HG02870 (cell line): ENCODE results near the gene SOX11.
"Not testable (repeated sequence)": the region's sequence is repeated elsewhere in the genome, so short reads cannot be mapped to it uniquely, and the experiment has no call there.

Experiments used
- ATAC-seq: cut with Tn5 transposase; IDR thresholded peaks from one replicate; pipeline ENCODE4 v1.9.1; 2021; ENCODE audit warnings: mild to moderate bottlenecking, moderate library complexity; ENCODE audit not compliant: unreplicated experiment

The SOX11 gene

GRCh38 chr2:5691985-5692529, at the start of gene SOX11:
SOX11 (plus strand) TSS chr2:5692384; CDS start chr2:5692722, 338 bp downstream.
- no peak for ATAC-seq

- ATAC-seq, result not testable (repeated sequence)
These were observed 39.5 kb upstream of the SOX11 start for GRCh38 chr2:5652734-5653133.

GRCh38 chr2:5653756-5654155, 38.4 kb upstream of the SOX11 start:
- ATAC-seq, result not testable (repeated sequence)

- ATAC-seq, result no peak
These were observed 35.0 kb upstream of the SOX11 start for GRCh38 chr2:5657231-5657630.

- no peak for ATAC-seq
These were observed 31.6 kb upstream of the SOX11 start for GRCh38 chr2:5660591-5660990.

GRCh38 chr2:5661362-5661761, 30.8 kb upstream of the SOX11 start:
- no peak for ATAC-seq

- ATAC-seq, result no peak
These were observed 27.9 kb upstream of the SOX11 start for GRCh38 chr2:5664278-5664681.

GRCh38 chr2:5665066-5665465, 27.1 kb upstream of the SOX11 start:
- ATAC-seq, result no peak

GRCh38 chr2:5666798-5667197, 25.4 kb upstream of the SOX11 start:
- ATAC-seq, result no peak

GRCh38 chr2:5667655-5668054, 24.5 kb upstream of the SOX11 start:
- ATAC-seq, result not testable (repeated sequence)

GRCh38 chr2:5668682-5669250, 23.4 kb upstream of the SOX11 start:
- ATAC-seq, result no peak

- no peak for ATAC-seq
These were observed 19.4 kb upstream of the SOX11 start for GRCh38 chr2:5672749-5673144.

GRCh38 chr2:5673145-5674025, 18.8 kb upstream of the SOX11 start:
- ATAC-seq, result no peak

GRCh38 chr2:5674026-5674340, 18.2 kb upstream of the SOX11 start:
- ATAC-seq, result no peak

- no peak for ATAC-seq
These were observed 15.1 kb upstream of the SOX11 start for GRCh38 chr2:5677133-5677532.

GRCh38 chr2:5683471-5683870, 8.7 kb upstream of the SOX11 start:
- no peak for ATAC-seq

- no peak for ATAC-seq
These were observed 7.0 kb upstream of the SOX11 start for GRCh38 chr2:5685225-5685624.

- ATAC-seq, result no peak
These were observed 6.1 kb upstream of the SOX11 start for GRCh38 chr2:5686068-5686467.

GRCh38 chr2:5686536-5686935, 5.6 kb upstream of the SOX11 start:
- ATAC-seq, result no peak

GRCh38 chr2:5689750-5690149, 2.4 kb upstream of the SOX11 start:
- no peak for ATAC-seq

GRCh38 chr2:5690286-5690685, 1.9 kb upstream of the SOX11 start:
- ATAC-seq, result no peak

GRCh38 chr2:5690718-5691220, 1.4 kb upstream of the SOX11 start:
- no peak for ATAC-seq
